GM12874 (cell line): ENCODE results near the gene ADGRG4.

Experiments used
- TF ChIP-seq, protein P1 (sequence below): IDR thresholded peaks from 2 replicates; pipeline ENCODE4 v1.5.1; 2011; ENCODE audit warnings: low read depth, mild to moderate bottlenecking, control low read depth, low read length, moderate library complexity; ENCODE audit not compliant: insufficient read depth

Gene ADGRG4

GRCh38 chrX:136464589-136464988, 163.8 kb downstream of the ADGRG4 start:
- TF ChIP-seq, protein P1, sequence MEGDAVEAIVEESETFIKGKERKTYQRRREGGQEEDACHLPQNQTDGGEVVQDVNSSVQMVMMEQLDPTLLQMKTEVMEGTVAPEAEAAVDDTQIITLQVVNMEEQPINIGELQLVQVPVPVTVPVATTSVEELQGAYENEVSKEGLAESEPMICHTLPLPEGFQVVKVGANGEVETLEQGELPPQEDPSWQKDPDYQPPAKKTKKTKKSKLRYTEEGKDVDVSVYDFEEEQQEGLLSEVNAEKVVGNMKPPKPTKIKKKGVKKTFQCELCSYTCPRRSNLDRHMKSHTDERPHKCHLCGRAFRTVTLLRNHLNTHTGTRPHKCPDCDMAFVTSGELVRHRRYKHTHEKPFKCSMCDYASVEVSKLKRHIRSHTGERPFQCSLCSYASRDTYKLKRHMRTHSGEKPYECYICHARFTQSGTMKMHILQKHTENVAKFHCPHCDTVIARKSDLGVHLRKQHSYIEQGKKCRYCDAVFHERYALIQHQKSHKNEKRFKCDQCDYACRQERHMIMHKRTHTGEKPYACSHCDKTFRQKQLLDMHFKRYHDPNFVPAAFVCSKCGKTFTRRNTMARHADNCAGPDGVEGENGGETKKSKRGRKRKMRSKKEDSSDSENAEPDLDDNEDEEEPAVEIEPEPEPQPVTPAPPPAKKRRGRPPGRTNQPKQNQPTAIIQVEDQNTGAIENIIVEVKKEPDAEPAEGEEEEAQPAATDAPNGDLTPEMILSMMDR: no peak
